Measurements from ENCODE around the gene KAT2B.

Gene KAT2B

DNA sequence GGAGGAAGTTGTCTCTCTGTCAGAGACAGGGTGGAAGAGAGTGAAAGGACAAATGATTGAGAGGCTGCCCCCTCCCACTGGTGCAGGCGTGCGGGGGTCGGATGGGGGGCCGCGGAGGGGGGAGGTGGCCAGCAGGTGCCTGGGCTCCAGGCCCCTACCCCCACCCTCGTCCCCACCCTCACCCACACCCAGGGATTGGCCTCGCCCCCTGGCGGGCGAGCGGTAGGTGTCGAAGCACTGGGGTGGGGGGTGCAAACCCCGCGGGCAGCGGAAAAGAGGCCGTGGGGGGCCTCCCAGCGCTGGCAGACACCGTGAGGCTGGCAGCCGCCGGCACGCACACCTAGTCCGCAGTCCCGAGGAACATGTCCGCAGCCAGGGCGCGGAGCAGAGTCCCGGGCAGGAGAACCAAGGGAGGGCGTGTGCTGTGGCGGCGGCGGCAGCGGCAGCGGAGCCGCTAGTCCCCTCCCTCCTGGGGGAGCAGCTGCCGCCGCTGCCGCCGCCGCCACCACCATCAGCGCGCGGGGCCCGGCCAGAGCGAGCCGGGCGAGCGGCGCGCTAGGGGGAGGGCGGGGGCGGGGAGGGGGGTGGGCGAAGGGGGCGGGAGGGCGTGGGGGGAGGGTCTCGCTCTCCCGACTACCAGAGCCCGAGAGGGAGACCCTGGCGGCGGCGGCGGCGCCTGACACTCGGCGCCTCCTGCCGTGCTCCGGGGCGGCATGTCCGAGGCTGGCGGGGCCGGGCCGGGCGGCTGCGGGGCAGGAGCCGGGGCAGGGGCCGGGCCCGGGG, at the start of gene KAT2B:
Gene KAT2B (plus strand): TSS at position 682 of the 783 bp plus-strand sequence. CDS start 32 bp downstream, at position 714.
- peak; percentile 76 for TF ChIP-seq CTCF (IDR thresholded peaks at IDR 0.05)
- no peak for TF ChIP-seq ZFX (IDR thresholded peaks at IDR 0.05; ENCODE audit: borderline replicate concordance)
- H3K27ac ChIP-seq, result peak within 1 kb of the TSS; percentile 85

GRCh38 chr3:19994796-19995195, 45.5 kb upstream of the KAT2B start:
- TF ChIP-seq CTCF (IDR thresholded peaks at IDR 0.05) (no peak), ZFX (IDR thresholded peaks at IDR 0.05; ENCODE audit: borderline replicate concordance) (no peak)
- no peak overlapping the region for H3K27ac ChIP-seq

DNA sequence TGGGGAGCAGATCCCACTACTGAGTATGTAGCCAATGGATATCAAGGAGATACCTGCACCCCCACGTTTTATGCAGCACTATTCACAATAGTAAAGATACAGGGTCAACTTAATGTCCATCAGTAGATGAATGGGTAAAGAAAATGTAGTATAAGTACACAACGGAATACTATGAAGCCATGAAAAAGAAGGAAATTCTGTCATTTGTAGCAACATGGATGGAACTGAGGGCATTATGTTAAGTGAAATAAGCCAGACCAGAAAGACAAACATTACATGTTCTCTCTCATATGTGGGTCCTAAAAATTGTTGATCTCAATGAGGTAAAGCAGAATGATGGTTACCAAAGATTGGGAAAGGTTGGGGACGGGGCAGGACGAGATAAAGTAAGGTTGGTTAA, 42.7 kb upstream of the KAT2B start:
- no peak for TF ChIP-seq CTCF (IDR thresholded peaks at IDR 0.05)
- no peak for TF ChIP-seq ZFX (IDR thresholded peaks at IDR 0.05; ENCODE audit: borderline replicate concordance)
- H3K27ac ChIP-seq, result no peak overlapping the region

DNA sequence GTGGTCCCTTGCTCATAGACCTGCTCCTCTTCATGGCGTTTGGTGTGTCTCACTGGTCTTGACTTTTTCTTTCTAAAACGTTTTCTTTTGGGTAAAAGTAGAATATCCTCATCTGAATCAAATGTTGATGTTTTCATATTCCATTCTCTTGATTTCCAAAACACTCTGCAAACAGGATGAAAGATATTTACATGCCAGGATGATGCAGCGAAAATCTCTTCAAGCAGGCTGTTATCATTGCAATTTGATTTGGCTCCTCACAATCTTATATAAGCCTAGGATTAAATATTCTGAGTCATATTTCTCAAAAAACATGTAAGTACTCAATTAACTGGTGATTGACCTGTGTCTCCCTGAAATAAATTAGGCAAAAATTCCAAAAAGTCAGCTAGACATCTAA, 38.3 kb upstream of the KAT2B start:
- TF ChIP-seq ZFX (IDR thresholded peaks at IDR 0.05; ENCODE audit: borderline replicate concordance), result no peak
- H3K27ac ChIP-seq, result no peak overlapping the region

DNA sequence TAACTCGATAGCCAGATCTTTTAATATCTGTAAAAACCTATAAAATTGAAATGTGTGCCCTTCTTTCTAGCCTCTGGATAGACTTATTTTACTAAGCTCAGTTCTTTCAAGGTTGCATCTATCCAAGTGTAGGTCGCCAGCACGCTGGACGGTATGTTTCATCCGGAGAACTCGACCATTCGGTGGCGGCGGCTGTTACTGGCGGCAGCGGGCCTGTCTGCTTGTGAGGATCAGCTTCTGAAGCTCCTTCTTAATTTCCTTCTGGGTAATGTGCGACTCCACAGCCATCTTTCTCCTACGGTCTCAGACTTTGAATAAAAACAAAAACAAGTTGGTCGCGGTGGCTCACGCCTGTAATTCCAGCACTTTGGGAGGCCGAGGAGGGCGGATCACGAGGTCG, 32.3 kb upstream of the KAT2B start:
- no peak for TF ChIP-seq CTCF (IDR thresholded peaks at IDR 0.05)
- TF ChIP-seq ZFX (IDR thresholded peaks at IDR 0.05; ENCODE audit: borderline replicate concordance), result no peak
- H3K27ac ChIP-seq, result no peak overlapping the region

- no peak overlapping the region for H3K27ac ChIP-seq
- TF ChIP-seq ZFX (IDR thresholded peaks at IDR 0.05; ENCODE audit: borderline replicate concordance) (no peak), CTCF (IDR thresholded peaks at IDR 0.05) (no peak)
These were observed 31.6 kb upstream of the KAT2B start for GRCh38 chr3:20008646-20009045.

- no peak for TF ChIP-seq ZFX (IDR thresholded peaks at IDR 0.05; ENCODE audit: borderline replicate concordance)
- no peak for TF ChIP-seq CTCF (IDR thresholded peaks at IDR 0.05)
- H3K27ac ChIP-seq, result no peak within 1 kb of the TSS
These were observed 28.1 kb upstream of the KAT2B start, which contains the start of gene PP2D1 for GRCh38 chr3:20012164-20012563. PP2D1 (minus strand) TSS chr3:20012264; CDS start chr3:20012072, 192 bp downstream.
